Breast epithelium (tissue), 3 donors: ENCODE data around the gene TMEM255B.

Source experiments
- CTCF ChIP-seq, 3 donors: fragments of 450-650 bp; IDR thresholded peaks; one replicate each; pipeline ENCODE4 v1.5.1; 2016 to 2017; ENCODE audit warnings: antibody characterized with exemption in 3 of 3, mild to moderate bottlenecking in 3 of 3, moderate library complexity in 3 of 3
- POLR2A ChIP-seq: fragments of 450-650 bp; IDR thresholded peaks from one replicate; pipeline ENCODE4 v1.6.1; 2016; ENCODE audit warnings: antibody characterized with exemption, mild to moderate bottlenecking, moderate library complexity
- POLR2AphosphoS5 ChIP-seq, 3 donors: sonication (generic); formaldehyde crosslinking; IDR thresholded peaks; one replicate each; pipeline ENCODE4 v1.6.1; 2017; ENCODE audit warnings: antibody characterized with exemption in 3 of 3

GRCh38 chr13:113749967-113750366, 9.1 kb upstream of the TMEM255B start:
- TF ChIP-seq CTCF (IDR thresholded peaks at IDR 0.05) (no peak), POLR2A (no peak), POLR2AphosphoS5 (IDR thresholded peaks at IDR 0.05) (no peak)
